Right lobe of liver (tissue), 4 donors: ENCODE results near the gene DCTD.

Experiments used
- POLR2A ChIP-seq: fragments of 450-650 bp; IDR thresholded peaks from one replicate; pipeline ENCODE4 v1.6.1; 2017; ENCODE audit warnings: antibody characterized with exemption, mild to moderate bottlenecking
- TF ChIP-seq, protein P1 (sequence below), 4 donors: fragments of 200-600 bp in 3 of 4; fragments of 450-650 bp in 1 of 4; IDR thresholded peaks; one replicate each; pipeline versions ENCODE4 v1.5.1 to v1.8.0; 2016 to 2022; ENCODE audit warnings: antibody characterized with exemption in 4 of 4, mild to moderate bottlenecking in 2 of 4
- donor health status: DM: no; HTN: no; CAD: no.
- donor health status: DM: no; HTN: no; CAD: no.
- donor health status: DM: no; HTN: yes; CAD: no.

DNA sequence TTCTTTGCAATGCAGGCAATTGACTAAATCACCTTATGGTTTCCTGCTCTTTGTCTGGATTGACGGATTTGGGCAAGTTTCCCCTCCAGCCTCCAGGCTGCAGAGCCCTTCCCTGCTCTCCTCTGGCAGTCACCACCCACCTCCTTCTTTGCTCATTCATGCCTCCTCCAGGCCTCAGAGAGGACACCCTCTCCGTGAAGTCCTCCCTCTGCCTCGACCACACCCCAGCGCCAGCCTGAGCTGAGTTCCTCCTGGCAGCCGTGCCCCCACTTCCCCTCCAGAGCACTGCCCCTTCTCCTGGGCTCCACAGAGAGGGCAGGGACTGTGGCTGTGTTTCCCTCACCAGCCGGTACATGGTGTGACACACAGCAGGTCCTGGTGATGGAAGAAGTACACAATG is 53.7 kb downstream of the DCTD start:
- TF ChIP-seq, protein P1, sequence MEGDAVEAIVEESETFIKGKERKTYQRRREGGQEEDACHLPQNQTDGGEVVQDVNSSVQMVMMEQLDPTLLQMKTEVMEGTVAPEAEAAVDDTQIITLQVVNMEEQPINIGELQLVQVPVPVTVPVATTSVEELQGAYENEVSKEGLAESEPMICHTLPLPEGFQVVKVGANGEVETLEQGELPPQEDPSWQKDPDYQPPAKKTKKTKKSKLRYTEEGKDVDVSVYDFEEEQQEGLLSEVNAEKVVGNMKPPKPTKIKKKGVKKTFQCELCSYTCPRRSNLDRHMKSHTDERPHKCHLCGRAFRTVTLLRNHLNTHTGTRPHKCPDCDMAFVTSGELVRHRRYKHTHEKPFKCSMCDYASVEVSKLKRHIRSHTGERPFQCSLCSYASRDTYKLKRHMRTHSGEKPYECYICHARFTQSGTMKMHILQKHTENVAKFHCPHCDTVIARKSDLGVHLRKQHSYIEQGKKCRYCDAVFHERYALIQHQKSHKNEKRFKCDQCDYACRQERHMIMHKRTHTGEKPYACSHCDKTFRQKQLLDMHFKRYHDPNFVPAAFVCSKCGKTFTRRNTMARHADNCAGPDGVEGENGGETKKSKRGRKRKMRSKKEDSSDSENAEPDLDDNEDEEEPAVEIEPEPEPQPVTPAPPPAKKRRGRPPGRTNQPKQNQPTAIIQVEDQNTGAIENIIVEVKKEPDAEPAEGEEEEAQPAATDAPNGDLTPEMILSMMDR (IDR thresholded peaks at IDR 0.05), result no peak
- TF ChIP-seq POLR2A, result no peak
